ENCODE measurements around the gene SEC14L2.

DNA sequence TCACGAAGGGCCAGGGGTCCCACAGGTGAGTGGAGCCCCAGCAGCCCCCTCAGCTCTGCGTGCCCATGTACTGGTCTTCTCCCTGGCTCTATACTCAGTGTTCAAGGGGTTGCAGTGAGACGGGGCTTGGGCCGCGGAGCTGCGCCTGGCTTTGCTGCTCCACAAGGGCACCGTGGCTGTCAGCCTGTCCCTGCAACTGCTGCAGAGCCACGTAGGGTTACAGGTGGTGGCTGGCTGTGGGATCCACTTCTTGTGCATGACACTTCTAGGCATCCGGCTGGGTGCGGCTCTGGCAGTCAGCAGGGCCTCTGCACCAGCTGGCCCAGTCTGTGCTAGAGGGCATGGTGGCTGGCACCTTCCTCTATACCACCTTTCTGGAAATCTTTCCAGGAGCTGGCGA is 43.0 kb downstream of the SEC14L2 start:
- TF ChIP-seq, protein P1, sequence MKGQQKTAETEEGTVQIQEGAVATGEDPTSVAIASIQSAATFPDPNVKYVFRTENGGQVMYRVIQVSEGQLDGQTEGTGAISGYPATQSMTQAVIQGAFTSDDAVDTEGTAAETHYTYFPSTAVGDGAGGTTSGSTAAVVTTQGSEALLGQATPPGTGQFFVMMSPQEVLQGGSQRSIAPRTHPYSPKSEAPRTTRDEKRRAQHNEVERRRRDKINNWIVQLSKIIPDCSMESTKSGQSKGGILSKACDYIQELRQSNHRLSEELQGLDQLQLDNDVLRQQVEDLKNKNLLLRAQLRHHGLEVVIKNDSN (CRISPR knock-in tag; IDR thresholded peaks at IDR 0.05) = no peak
- TF ChIP-seq, protein P2, sequence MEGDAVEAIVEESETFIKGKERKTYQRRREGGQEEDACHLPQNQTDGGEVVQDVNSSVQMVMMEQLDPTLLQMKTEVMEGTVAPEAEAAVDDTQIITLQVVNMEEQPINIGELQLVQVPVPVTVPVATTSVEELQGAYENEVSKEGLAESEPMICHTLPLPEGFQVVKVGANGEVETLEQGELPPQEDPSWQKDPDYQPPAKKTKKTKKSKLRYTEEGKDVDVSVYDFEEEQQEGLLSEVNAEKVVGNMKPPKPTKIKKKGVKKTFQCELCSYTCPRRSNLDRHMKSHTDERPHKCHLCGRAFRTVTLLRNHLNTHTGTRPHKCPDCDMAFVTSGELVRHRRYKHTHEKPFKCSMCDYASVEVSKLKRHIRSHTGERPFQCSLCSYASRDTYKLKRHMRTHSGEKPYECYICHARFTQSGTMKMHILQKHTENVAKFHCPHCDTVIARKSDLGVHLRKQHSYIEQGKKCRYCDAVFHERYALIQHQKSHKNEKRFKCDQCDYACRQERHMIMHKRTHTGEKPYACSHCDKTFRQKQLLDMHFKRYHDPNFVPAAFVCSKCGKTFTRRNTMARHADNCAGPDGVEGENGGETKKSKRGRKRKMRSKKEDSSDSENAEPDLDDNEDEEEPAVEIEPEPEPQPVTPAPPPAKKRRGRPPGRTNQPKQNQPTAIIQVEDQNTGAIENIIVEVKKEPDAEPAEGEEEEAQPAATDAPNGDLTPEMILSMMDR (IDR thresholded peaks at IDR 0.05) = no peak
- TF ChIP-seq MYBL2 (CRISPR knock-in tag; IDR thresholded peaks at IDR 0.05) = no peak
- TF ChIP-seq GABPB1 (CRISPR knock-in tag; IDR thresholded peaks at IDR 0.05) = no peak
- no peak for TF ChIP-seq CREB1 (CRISPR knock-in tag; IDR thresholded peaks at IDR 0.05)
- TF ChIP-seq CBFB (CRISPR knock-in tag; IDR thresholded peaks at IDR 0.05; ENCODE audit: low read depth) = no peak
- TF ChIP-seq, protein P3, sequence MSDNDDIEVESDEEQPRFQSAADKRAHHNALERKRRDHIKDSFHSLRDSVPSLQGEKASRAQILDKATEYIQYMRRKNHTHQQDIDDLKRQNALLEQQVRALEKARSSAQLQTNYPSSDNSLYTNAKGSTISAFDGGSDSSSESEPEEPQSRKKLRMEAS (CRISPR knock-in tag; IDR thresholded peaks at IDR 0.05) = no peak
- TF ChIP-seq E2F1 (CRISPR knock-in tag; IDR thresholded peaks at IDR 0.05) = no peak
- TF ChIP-seq, protein P4, sequence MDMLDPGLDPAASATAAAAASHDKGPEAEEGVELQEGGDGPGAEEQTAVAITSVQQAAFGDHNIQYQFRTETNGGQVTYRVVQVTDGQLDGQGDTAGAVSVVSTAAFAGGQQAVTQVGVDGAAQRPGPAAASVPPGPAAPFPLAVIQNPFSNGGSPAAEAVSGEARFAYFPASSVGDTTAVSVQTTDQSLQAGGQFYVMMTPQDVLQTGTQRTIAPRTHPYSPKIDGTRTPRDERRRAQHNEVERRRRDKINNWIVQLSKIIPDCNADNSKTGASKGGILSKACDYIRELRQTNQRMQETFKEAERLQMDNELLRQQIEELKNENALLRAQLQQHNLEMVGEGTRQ (CRISPR knock-in tag; IDR thresholded peaks at IDR 0.05) = no peak
- no peak for TF ChIP-seq NR1H2 (CRISPR knock-in tag; IDR thresholded peaks at IDR 0.05)
- no peak for TF ChIP-seq ATF6 (CRISPR knock-in tag; IDR thresholded peaks at IDR 0.05)
- TF ChIP-seq NR3C1 (CRISPR knock-in tag; conservative IDR thresholded peaks at IDR 0.05; ENCODE audit: low read depth) = no peak
- no peak for TF ChIP-seq ZNF425 (CRISPR knock-in tag; conservative IDR thresholded peaks at IDR 0.05)
